Sigmoid colon (tissue), 7 donors: ENCODE results near the gene RAB4A. TPM values are rescaled to one million over a fixed set of nuclear protein-coding genes. Genes with fewer than 3 reads are reported as not detected.
A peak's percentile ranks its signal among the peaks of the same experiment; 100 is the strongest.

Experiments used
- DNase-seq: peaks from one replicate; pipeline ENCODE4 v3.0.0-alpha.2; 2019
- H3K27ac ChIP-seq, 4 donors: fragments of 200-600 bp; sonication (generic); one replicate each; pipeline ENCODE4 v1.5.1; 2016 to 2019; ENCODE audit warnings: mild to moderate bottlenecking in 1 of 4
- H3K27me3 ChIP-seq, 3 donors: fragments of 200-600 bp; sonication (generic); one replicate each; pipeline ENCODE4 v1.5.1; 2019; ENCODE audit warnings: mild to moderate bottlenecking in 1 of 3
- H3K36me3 ChIP-seq, 4 donors: fragments of 200-600 bp; sonication (generic); one replicate each; pipeline ENCODE4 v1.5.1; 2016 to 2019
- H3K4me1 ChIP-seq, 4 donors: fragments of 200-600 bp; sonication (generic); one replicate each; pipeline ENCODE4 v1.5.1; 2017 to 2019
- H3K4me3 ChIP-seq, 4 donors: fragments of 200-600 bp; sonication (generic); one replicate each; pipeline ENCODE4 v1.5.1; 2017 to 2019; ENCODE audit warnings: mild to moderate bottlenecking in 2 of 4, moderate library complexity in 1 of 4
- H3K9me3 ChIP-seq, 4 donors: fragments of 200-600 bp in 3 of 4; sonication (generic) in 3 of 4; one replicate each; pipeline versions ENCODE4 v1.5.1 to v1.6.1; 2013 to 2019
- CTCF ChIP-seq, 4 experiments: fragments of 450-650 bp in 3 of 4; fragments of 200-600 bp in 1 of 4; IDR thresholded peaks; one replicate each; pipeline ENCODE4 v1.5.1; 2016 to 2019; ENCODE audit warnings: antibody characterized with exemption in 4 of 4, mild to moderate bottlenecking in 3 of 4, moderate library complexity in 2 of 4
- EP300 ChIP-seq, 4 donors: sonication (generic); formaldehyde crosslinking; IDR thresholded peaks; one replicate each; pipeline ENCODE4 v1.6.1; 2017; ENCODE audit warnings: antibody characterized with exemption in 4 of 4
- POLR2A ChIP-seq, 2 donors: fragments of 450-650 bp; IDR thresholded peaks; one replicate each; pipeline ENCODE4 v1.6.1; 2016; ENCODE audit warnings: antibody characterized with exemption in 2 of 2, mild to moderate bottlenecking in 2 of 2, moderate library complexity in 2 of 2
- POLR2AphosphoS5 ChIP-seq, 4 donors: sonication (generic); formaldehyde crosslinking; IDR thresholded peaks; one replicate each; pipeline ENCODE4 v1.6.1; 2017; ENCODE audit warnings: antibody characterized with exemption in 4 of 4
- WGBS, 2 donors: extraction: QIAGEN DNeasy Blood & Tissue Kit; methylation state at CpG; one replicate each; pipeline ENCODE4 v1.1.7; 2013; 5-methylcytosine and 5-hydroxymethylcytosine counted together
- intact Hi-C: fragments of 100-400 bp; cut with DNase I; formaldehyde crosslinking; loops from one replicate; pipeline ENCODE4 v1.15.1; 2023
- polyA plus RNA-seq, 3 donors: library from polyadenylated mRNA; stranded (reverse); fragments of 200-250 nt; gene quantifications; one replicate each; pipeline ENCODE4 v1.2.3, GENCODE V29; 2013
- total RNA-seq, 4 donors: library from RNA; depleted of rRNA; stranded (reverse); fragments of >200 nt; gene quantifications; one replicate each; pipeline ENCODE4 v1.1.0, GENCODE V29; 2016
- donor health status: healthy with polysubstance abuse.
- donor health status: Bipolar disorder and iron deficiency.
- donor health status: healthy.

Gene RAB4A
- total and polyA plus RNA-seq, 7 donors = 35.8 to 83.7 (median 52.4) TPM

GRCh38 chr1:229268505-229268904 is 2.4 kb upstream of the RAB4A start:
- H3K4me3 ChIP-seq = no peak overlapping the region
- peaks cover 0 to 35% (median 27%) of the 10 kb centered on the region in 4 donors for H3K4me1 ChIP-seq
- no peak for DNase-seq
- intact Hi-C loops = no loop called here
- H3K9me3 ChIP-seq = no peaks in the 10 kb centered on the region
- 88 to 91% methylated on average over 2 of the region's 2 CpGs for WGBS, 2 donors
- no peaks in the 10 kb centered on the region for H3K27me3 ChIP-seq
- H3K36me3 ChIP-seq = no peaks in the 10 kb centered on the region
- H3K27ac ChIP-seq = peak overlapping the region in 1 of 4 donors; percentile 82
- TF ChIP-seq POLR2A (IDR thresholded peaks at IDR 0.05) (no peak), POLR2AphosphoS5 (IDR thresholded peaks at IDR 0.05) (no peak), CTCF (IDR thresholded peaks at IDR 0.05) (no peak), EP300 (IDR thresholded peaks at IDR 0.05) (no peak)

- Histone ChIP-seq H3K36me3 (no peaks in the 10 kb centered on the region), H3K4me3 (peak overlapping the region; percentile 49 to 93 (median 74)), H3K9me3 (no peaks in the 10 kb centered on the region), H3K27me3 (no peaks in the 10 kb centered on the region), H3K4me1 (peaks cover 0 to 47% (median 47%) of the 10 kb centered on the region in 4 donors), H3K27ac (peak overlapping the region; percentile 82 to 89 (median 85))
- no peak for DNase-seq
- intact Hi-C loops = loop anchor here (5.0 kb wide), 1 partner anchor 71 kb away; the partner anchor contains the start of gene CCSAP
- 1% methylated on average over 32 of the region's 32 CpGs for WGBS, 2 donors
- TF ChIP-seq EP300 (IDR thresholded peaks at IDR 0.05) = no peak
- no peak for TF ChIP-seq CTCF (IDR thresholded peaks at IDR 0.05)
- TF ChIP-seq POLR2AphosphoS5 (IDR thresholded peaks at IDR 0.05) = no peak
- no peak for TF ChIP-seq POLR2A (IDR thresholded peaks at IDR 0.05)
Measured at GRCh38 chr1:229271448-229272159, 693 bp downstream of the RAB4A start.

GRCh38 chr1:229272164-229273158 is 1.6 kb downstream of the RAB4A start:
- DNase-seq = no peak
- Histone ChIP-seq H3K4me3 (peak overlapping the region; percentile 49 to 93 (median 74)), H3K36me3 (no peaks in the 10 kb centered on the region), H3K27ac (peak overlapping the region; percentile 82 to 89 (median 85)), H3K9me3 (no peaks in the 10 kb centered on the region), H3K27me3 (no peaks in the 10 kb centered on the region), H3K4me1 (peaks cover 0 to 47% (median 47%) of the 10 kb centered on the region in 4 donors)
- TF ChIP-seq CTCF (IDR thresholded peaks at IDR 0.05) = no peak
- TF ChIP-seq EP300 (IDR thresholded peaks at IDR 0.05) = no peak
- no peak for TF ChIP-seq POLR2A (IDR thresholded peaks at IDR 0.05)
- no peak for TF ChIP-seq POLR2AphosphoS5 (IDR thresholded peaks at IDR 0.05)
- WGBS, 2 donors = 42 to 54% methylated on average over 11 of the region's 11 CpGs
- intact Hi-C loops = loop anchor here (5.0 kb wide), 1 partner anchor 70 kb away; the partner anchor contains the start of gene CCSAP

- H3K9me3 ChIP-seq = no peaks in the 10 kb centered on the region
- no peak overlapping the region for H3K4me3 ChIP-seq
- intact Hi-C loops = loop anchor here (5.0 kb wide), 1 partner anchor 69 kb away; the partner anchor contains the start of gene CCSAP
- no peak for DNase-seq
- WGBS, 2 donors = 38 to 74% methylated on average over 7 of the region's 7 CpGs
- H3K36me3 ChIP-seq = no peaks in the 10 kb centered on the region
- TF ChIP-seq POLR2A (IDR thresholded peaks at IDR 0.05) (no peak), EP300 (IDR thresholded peaks at IDR 0.05) (no peak), CTCF (IDR thresholded peaks at IDR 0.05) (no peak), POLR2AphosphoS5 (IDR thresholded peaks at IDR 0.05) (no peak)
- no peaks in the 10 kb centered on the region for H3K27me3 ChIP-seq
- peak overlapping the region in 3 of 4 donors; percentile 39 to 87 (median 82) for H3K27ac ChIP-seq
- peaks cover 0 to 51% (median 48%) of the 10 kb centered on the region in 4 donors for H3K4me1 ChIP-seq
Measured at GRCh38 chr1:229273507-229274232, 2.8 kb downstream of the RAB4A start.
